K562 (cell line): Measurements from ENCODE around the gene DPYSL4. TPM values are rescaled to one million over a fixed set of nuclear protein-coding genes. Genes with fewer than 3 reads are reported as not detected.

Source experiments
- ATAC-seq: fragments of 200-7000 bp; cut with Tn5 transposase; 3 replicates; pipeline ENCODE4 v1.9.1; 2020; ENCODE audit warnings: moderate library complexity
- BruUV-seq: library from RNA; stranded (reverse); fragments of 400-500 nt; replicated peaks from 2 replicates; lab custom pipeline; 2021; lab: Mats Ljungman, UMichigan
- CTCF ChIA-PET: fragments of 300-600 bp; formaldehyde crosslinking; extraction: SDS; loops from one replicate; lab custom pipeline; 2021; ENCODE audit warnings: low intra/inter-chr PET ratio; lab: Yijun Ruan, JAX
- POLR2A ChIA-PET: fragments of 300-600, 350-650 bp; sonication (Branson Sonifier 250); formaldehyde crosslinking; extraction: SDS; loops from one replicate; lab custom pipeline; 2021; ENCODE audit warnings: antibody characterized with exemption, inconsistent platforms; lab: Yijun Ruan, JAX
- DNase-seq, 4 experiments: peaks; one replicate each; pipeline versions ENCODE4 v3.0.0 to v3.0.0-alpha.2; 2011 to 2018; ENCODE audit warnings: low spot score in 3 of 4, mixed read lengths in 3 of 4; ENCODE audit errors: extremely low read depth in 1 of 4
- FAIRE-seq: peaks from 2 replicates; lab custom pipeline; 2011; peaks lifted over from hg19 to GRCh38; lab: Jason Lieb, UNC
- H2AFZ ChIP-seq: 2 replicates; pipeline ENCODE4 v1.6.0; 2011; ENCODE audit warnings: low read depth, low read length, control low read depth, inconsistent platforms
- H3K27ac ChIP-seq: fragments of 200-600 bp; 3 replicates; pipeline ENCODE4 v1.8.0; 2011; ENCODE audit warnings: low read depth, mild to moderate bottlenecking, control low read depth, inconsistent platforms, low read length, moderate library complexity, mixed read lengths; ENCODE audit errors: extremely low read depth
- H3K27me3 ChIP-seq, 2 experiments: fragments of 300-600 bp in 1 of 2; 2 replicates in 1 of 2; 3 replicates in 1 of 2; pipeline versions ENCODE4 v1.6.0 to v1.8.0; 2011; ENCODE audit warnings: inconsistent platforms in 2 of 2, low read length in 2 of 2, mild to moderate bottlenecking in 1 of 2, mixed read lengths in 1 of 2, moderate library complexity in 1 of 2; ENCODE audit not compliant: control insufficient read depth in 2 of 2, insufficient read depth in 2 of 2
- H3K36me3 ChIP-seq: fragments of 300-600 bp; 3 replicates; pipeline ENCODE4 v1.8.0; 2011; ENCODE audit warnings: mild to moderate bottlenecking, low read length, inconsistent platforms; ENCODE audit not compliant: control insufficient read depth, insufficient read depth
- H3K4me1 ChIP-seq, 2 experiments: fragments of 200-600 bp in 1 of 2; replicated peaks in 1 of 2; 2 replicates in 1 of 2; 3 replicates in 1 of 2; pipeline versions ENCODE4 v1.5.1 to v1.8.0; 2011; ENCODE audit warnings: inconsistent platforms in 2 of 2, low read length in 2 of 2, mild to moderate bottlenecking in 1 of 2, mixed read lengths in 1 of 2, moderate library complexity in 1 of 2; ENCODE audit not compliant: control insufficient read depth in 2 of 2, insufficient read depth in 2 of 2
- H3K4me2 ChIP-seq: 2 replicates; pipeline ENCODE4 v1.6.1; 2011; ENCODE audit warnings: low read length, control low read depth, inconsistent platforms, mixed read lengths; ENCODE audit not compliant: insufficient read depth
- H3K4me3 ChIP-seq: fragments of 200-600 bp; sonication (generic), shearing (Covaris generic); 2 replicates; pipeline ENCODE4 v1.5.1; 2016; ENCODE audit warnings: control low read depth, inconsistent platforms
- H3K79me2 ChIP-seq: fragments of 200-600 bp; 3 replicates; pipeline ENCODE4 v1.8.0; 2011; ENCODE audit warnings: low read length, inconsistent platforms; ENCODE audit not compliant: control insufficient read depth, insufficient read depth
- H3K9ac ChIP-seq, 2 experiments: 2 replicates each; pipeline versions ENCODE4 v1.6.0 to v1.6.1; 2011; ENCODE audit warnings: low read depth in 2 of 2, low read length in 2 of 2, control low read depth in 1 of 2, inconsistent platforms in 1 of 2, mild to moderate bottlenecking in 1 of 2, mixed read lengths in 1 of 2; ENCODE audit not compliant: insufficient read depth in 1 of 2
- H3K9me1 ChIP-seq: one replicate; pipeline ENCODE4 v1.6.0; 2011; ENCODE audit warnings: inconsistent platforms, mild to moderate bottlenecking, low read length, moderate library complexity; ENCODE audit not compliant: control insufficient read depth, insufficient read depth
- H3K9me3 ChIP-seq: replicated peaks from 2 replicates; pipeline ENCODE4 v1.5.1; 2011; ENCODE audit warnings: low read depth, low read length, inconsistent platforms; ENCODE audit not compliant: control insufficient read depth, insufficient read depth
- H4K20me1 ChIP-seq: replicated peaks from 2 replicates; pipeline ENCODE4 v1.6.1; 2011; ENCODE audit warnings: low read length, inconsistent platforms, mixed read lengths; ENCODE audit not compliant: control insufficient read depth, insufficient read depth
- ARID3A ChIP-seq: IDR thresholded peaks from 2 replicates; pipeline ENCODE4 v1.6.1; 2012; ENCODE audit warnings: low read depth, low read length, improper control_type of control experiment, borderline replicate concordance
- CXXC5 ChIP-seq: fragments of 250-450 bp; sonication (Bioruptor Pico); IDR thresholded peaks from 2 replicates; pipeline ENCODE4 v1.8.0; 2022; ENCODE audit warnings: inconsistent platforms, mild to moderate bottlenecking, moderate library complexity
- DMBX1 ChIP-seq: fragments of 250-450 bp; sonication (Bioruptor Pico); IDR thresholded peaks from 2 replicates; pipeline ENCODE4 v1.8.0; 2022; ENCODE audit warnings: inconsistent platforms, mild to moderate bottlenecking, moderate library complexity, borderline replicate concordance
- HLTF ChIP-seq: fragments of 450-650 bp; IDR thresholded peaks from 2 replicates; pipeline ENCODE4 v1.6.1; 2016
- HMG20A ChIP-seq: fragments of 450-650 bp; formaldehyde crosslinking; conservative IDR thresholded peaks from 2 replicates; pipeline ENCODE4 v1.4.0; 2020; ENCODE audit warnings: mild to moderate bottlenecking, mixed read lengths
- KDM5B ChIP-seq: fragments of 200-600 bp; sonication (generic); IDR thresholded peaks from 2 replicates; pipeline ENCODE4 v1.6.1; 2012; ENCODE audit warnings: low read depth, mild to moderate bottlenecking, moderate library complexity, low read length, control low read depth, inconsistent platforms; ENCODE audit not compliant: insufficient replicate concordance
- KLF10 ChIP-seq: fragments of 250-450 bp; sonication (Bioruptor Pico); IDR thresholded peaks from 2 replicates; pipeline ENCODE4 v1.6.1; 2021; ENCODE audit warnings: matching md5 sums
- NFRKB ChIP-seq: fragments of 450-650 bp; IDR thresholded peaks from 2 replicates; pipeline ENCODE4 v1.6.1; 2016; ENCODE audit warnings: low read depth
- RFX1 ChIP-seq: fragments of 450-650 bp; IDR thresholded peaks from 2 replicates; pipeline ENCODE4 v1.6.1; 2016; ENCODE audit warnings: mild to moderate bottlenecking, moderate library complexity
- ZSCAN29 ChIP-seq: fragments of 450-650 bp; IDR thresholded peaks from 2 replicates; pipeline ENCODE4 v1.6.1; 2017
- WGBS: fragments of 100-300 bp; shearing (Covaris generic); methylation state at CpG from one replicate; pipeline ENCODE4 v1.1.6; 2016; ENCODE audit warnings: low coverage, mixed read lengths; ENCODE audit not compliant: insufficient coverage; ENCODE audit errors: missing lambda C conversion rate; 5-methylcytosine and 5-hydroxymethylcytosine counted together
- in situ Hi-C: fragments of 300-500 bp; cut with MboI; formaldehyde crosslinking; loops from 4 replicates; pipeline ENCODE4 v1.15.0; 2018; ENCODE audit warnings: inconsistent platforms, mixed read lengths
- intact Hi-C: fragments of 100-400 bp; cut with micrococcal nuclease; formaldehyde crosslinking; loops from 2 replicates; pipeline ENCODE4 v1.14.2; 2022
- polyA plus RNA-seq, 8 experiments: library from polyadenylated mRNA; depleted of rRNA in 4 of 8; stranded (reverse) in 5 of 8; unstranded in 3 of 8; fragments of >200 nt; fragmentation: Nextera tagmentation in 2 of 8; fragmentation: Illumina TruSeq in 1 of 8; extraction: Ambion mirVana in 2 of 8; extraction: Trizol in 1 of 8; gene quantifications; 2 replicates each; pipeline versions ENCODE4 v1.2.1 to v1.2.3, GENCODE V29; 2011 to 2014; ENCODE audit warnings: inconsistent platforms in 1 of 8, missing spikeins in 1 of 8
- total RNA-seq, 7 experiments: library from RNA; depleted of rRNA in 6 of 7; stranded (reverse); fragments of >200 nt in 6 of 7; fragmentation: Illumina TruSeq in 2 of 7; extraction: Trizol in 2 of 7; gene quantifications; 2 replicates each; pipeline versions ENCODE4 v1.2.1 to v1.2.3, GENCODE V29; 2011 to 2021; ENCODE audit warnings: low replicate concordance in 1 of 7
- TF ChIP-seq, protein P1 (sequence below): sonication (generic); formaldehyde crosslinking; IDR thresholded peaks from 2 replicates; pipeline ENCODE4 v1.9.0; 2022; ENCODE audit warnings: mild to moderate bottlenecking, missing genetic modification reagents

DPYSL4 gene
- total and polyA plus RNA-seq, 9 of the 15 experiments (the other 6 are each of a cell fraction or from before 2014, with no cell fraction given), result 0.03 TPM; not detected in 8

DNA sequence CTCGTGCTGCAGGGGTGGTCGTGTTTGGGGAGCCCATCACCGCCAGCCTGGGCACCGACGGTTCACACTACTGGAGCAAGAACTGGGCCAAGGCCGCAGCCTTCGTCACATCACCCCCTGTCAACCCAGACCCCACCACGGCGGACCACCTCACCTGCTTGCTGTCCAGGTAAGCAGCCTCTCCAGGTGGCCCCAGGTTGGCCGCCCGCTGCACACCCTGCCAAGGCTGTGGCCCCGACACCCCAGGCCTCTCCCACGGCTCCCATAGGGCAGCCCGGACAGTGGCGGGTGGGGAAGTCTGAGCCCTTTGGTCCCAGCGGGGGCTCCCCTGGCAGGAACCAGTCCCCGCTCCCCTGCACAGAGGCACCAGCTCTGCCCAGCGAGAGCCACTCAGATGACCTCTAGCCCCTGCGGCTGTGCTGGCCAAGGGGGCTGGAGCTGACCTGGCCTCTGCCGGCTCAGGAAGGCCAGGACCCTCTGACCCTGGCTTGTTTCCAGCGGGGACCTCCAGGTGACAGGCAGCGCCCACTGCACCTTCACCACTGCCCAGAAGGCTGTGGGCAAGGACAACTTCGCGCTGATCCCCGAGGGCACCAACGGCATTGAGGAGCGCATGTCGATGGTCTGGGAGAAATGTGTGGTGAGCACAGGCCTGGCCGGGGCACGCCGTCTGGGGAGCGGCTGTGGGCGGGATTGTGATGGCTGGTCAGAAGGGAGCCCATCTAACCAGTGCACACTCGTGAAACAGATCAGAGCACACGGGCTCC is 13.8 kb downstream of the DPYSL4 start:
- no peaks in the 10 kb centered on the region for H3K9me3 ChIP-seq
- no peak for ATAC-seq
- H3K9ac ChIP-seq, result no peak overlapping the region
- DNase-seq, result no peak
- CTCF ChIA-PET, result no interaction called here
- in situ Hi-C loops, result no loop called here
- WGBS, result 2% methylated on average over 27 of the region's 35 CpGs
- peaks cover 0 to 59% of the 10 kb centered on the region in 2 experiments; a peak in 2 of 5 replicates for H3K27me3 ChIP-seq
- peaks cover 0 to 8% of the 10 kb centered on the region in 2 experiments; a peak in 1 of 5 replicates for H3K4me1 ChIP-seq
- H3K4me3 ChIP-seq, result no peak overlapping the region
- intact Hi-C loops, result no loop called here
- no peak overlapping the region for H2AFZ ChIP-seq
- FAIRE-seq, result no peak
- H4K20me1 ChIP-seq, result no peaks in the 10 kb centered on the region; the same call in 1 of the 2 replicates
- TF ChIP-seq KDM5B (no peak), CXXC5 (CRISPR knock-in tag) (no peak), HLTF (no peak), DMBX1 (CRISPR knock-in tag) (no peak), NFRKB (no peak), ZSCAN29 (no peak), KLF10 (CRISPR knock-in tag) (no peak), ARID3A (no peak), RFX1 (no peak), HMG20A (CRISPR knock-in tag) (no peak)
- TF ChIP-seq, protein P1, sequence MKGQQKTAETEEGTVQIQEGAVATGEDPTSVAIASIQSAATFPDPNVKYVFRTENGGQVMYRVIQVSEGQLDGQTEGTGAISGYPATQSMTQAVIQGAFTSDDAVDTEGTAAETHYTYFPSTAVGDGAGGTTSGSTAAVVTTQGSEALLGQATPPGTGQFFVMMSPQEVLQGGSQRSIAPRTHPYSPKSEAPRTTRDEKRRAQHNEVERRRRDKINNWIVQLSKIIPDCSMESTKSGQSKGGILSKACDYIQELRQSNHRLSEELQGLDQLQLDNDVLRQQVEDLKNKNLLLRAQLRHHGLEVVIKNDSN, result no peak
- no peaks in the 10 kb centered on the region for H3K79me2 ChIP-seq
- no peaks in the 10 kb centered on the region for H3K9me1 ChIP-seq
- POLR2A ChIA-PET, result no interaction called here
- H3K27ac ChIP-seq, result no peak overlapping the region
- H3K4me2 ChIP-seq, result no peak overlapping the region
- H3K36me3 ChIP-seq, result no peaks in the 10 kb centered on the region
- no TSS peak for BruUV-seq
